H9 (cell line): ENCODE results near the gene BRCC3. TPM values are rescaled to one million over a fixed set of nuclear protein-coding genes. Genes with fewer than 3 reads are reported as not detected.

Experiments
- DNase-seq: peaks from one replicate; pipeline ENCODE4 v3.0.0-alpha.2; 2017
- H2AFZ ChIP-seq: one replicate; pipeline ENCODE4 v1.6.1; 2013; ENCODE audit warnings: mild to moderate bottlenecking, low read length, control low read depth, moderate library complexity
- H2AK5ac ChIP-seq: 2 replicates; pipeline ENCODE4 v1.6.1; 2013; ENCODE audit warnings: low read length, control low read depth, mixed read lengths; ENCODE audit not compliant: insufficient read length
- H2BK120ac ChIP-seq: one replicate; pipeline ENCODE4 v1.6.1; 2013; ENCODE audit warnings: low read depth, mild to moderate bottlenecking, low read length, control low read depth, inconsistent platforms; ENCODE audit not compliant: poor library complexity, severe bottlenecking
- H2BK12ac ChIP-seq: 2 replicates; pipeline ENCODE4 v1.6.1; 2013; ENCODE audit warnings: low read length, control low read depth, mixed read lengths, low read depth; ENCODE audit not compliant: insufficient read length
- H2BK15ac ChIP-seq: 2 replicates; pipeline ENCODE4 v1.6.1; 2013; ENCODE audit warnings: low read depth, low read length, control low read depth
- H2BK20ac ChIP-seq: one replicate; pipeline ENCODE4 v1.6.1; 2013; ENCODE audit warnings: low read depth, mild to moderate bottlenecking, low read length, control low read depth, inconsistent platforms; ENCODE audit not compliant: poor library complexity, severe bottlenecking
- H2BK5ac ChIP-seq: 2 replicates; pipeline ENCODE4 v1.6.1; 2013; ENCODE audit warnings: low read length, control low read depth, mixed read lengths; ENCODE audit not compliant: insufficient read length
- H3K14ac ChIP-seq: 2 replicates; pipeline ENCODE4 v1.6.1; 2013; ENCODE audit warnings: low read length, control low read depth; ENCODE audit not compliant: insufficient read depth
- H3K18ac ChIP-seq: 2 replicates; pipeline ENCODE4 v1.6.1; 2013; ENCODE audit warnings: low read depth, mild to moderate bottlenecking, mixed read lengths, low read length, control low read depth; ENCODE audit not compliant: insufficient read length
- H3K23ac ChIP-seq: 2 replicates; pipeline ENCODE4 v1.6.1; 2013; ENCODE audit warnings: low read length, control low read depth, mixed read lengths, low read depth; ENCODE audit not compliant: insufficient read length
- H3K23me2 ChIP-seq: 2 replicates; pipeline ENCODE4 v1.6.1; 2013; ENCODE audit warnings: low read depth, mild to moderate bottlenecking, mixed read lengths, low read length, control low read depth; ENCODE audit not compliant: insufficient read length, poor library complexity, severe bottlenecking
- H3K27ac ChIP-seq: 2 replicates; pipeline ENCODE4 v1.5.1; 2013; ENCODE audit warnings: low read length, control low read depth, mixed read lengths, low read depth; ENCODE audit not compliant: insufficient read length
- H3K27me3 ChIP-seq: 2 replicates; pipeline ENCODE4 v1.6.1; 2013; ENCODE audit warnings: low read length, control low read depth, inconsistent platforms; ENCODE audit not compliant: insufficient read depth
- H3K4ac ChIP-seq: 2 replicates; pipeline ENCODE4 v1.6.1; 2013; ENCODE audit warnings: low read depth, mild to moderate bottlenecking, control low read depth, inconsistent platforms, low read length, moderate library complexity
- H3K4me1 ChIP-seq: 2 replicates; pipeline ENCODE4 v1.6.1; 2013; ENCODE audit warnings: low read length, control low read depth, inconsistent platforms; ENCODE audit not compliant: insufficient read depth
- H3K4me2 ChIP-seq: 2 replicates; pipeline ENCODE4 v1.6.1; 2013; ENCODE audit warnings: low read length, control low read depth, mixed read lengths; ENCODE audit not compliant: insufficient read length, insufficient read depth
- H3K56ac ChIP-seq: 2 replicates; pipeline ENCODE4 v1.6.1; 2013; ENCODE audit warnings: low read depth, mild to moderate bottlenecking, mixed read lengths, low read length, control low read depth; ENCODE audit not compliant: insufficient read length
- H3K79me1 ChIP-seq: 2 replicates; pipeline ENCODE4 v1.6.1; 2013; ENCODE audit warnings: low read depth, mild to moderate bottlenecking, moderate library complexity, low read length, control low read depth, inconsistent platforms; ENCODE audit not compliant: insufficient read depth, poor library complexity, severe bottlenecking
- H3K79me2 ChIP-seq: 2 replicates; pipeline ENCODE4 v1.6.1; 2013; ENCODE audit warnings: low read length, control low read depth, inconsistent platforms; ENCODE audit not compliant: insufficient read depth
- H3K9ac ChIP-seq: 2 replicates; pipeline ENCODE4 v1.6.1; 2013; ENCODE audit warnings: low read length, control low read depth, mixed read lengths; ENCODE audit not compliant: insufficient read length; ENCODE audit errors: extremely low read depth
- H3K9me3 ChIP-seq: one replicate; pipeline ENCODE4 v1.6.1; 2013; ENCODE audit warnings: low read depth, low read length, inconsistent platforms; ENCODE audit not compliant: control insufficient read depth
- H3T11ph ChIP-seq: one replicate; pipeline ENCODE4 v1.6.1; 2013; ENCODE audit warnings: mild to moderate bottlenecking, low read length, control low read depth, inconsistent platforms
- H4K20me1 ChIP-seq: one replicate; pipeline ENCODE4 v1.6.1; 2013; ENCODE audit not compliant: control insufficient read depth, insufficient read length, insufficient read depth
- H4K5ac ChIP-seq: 2 replicates; pipeline ENCODE4 v1.6.1; 2013; ENCODE audit warnings: low read depth, mild to moderate bottlenecking, mixed read lengths, low read length, control low read depth; ENCODE audit not compliant: insufficient read length
- H4K8ac ChIP-seq: replicated peaks from 2 replicates; pipeline ENCODE4 v1.6.1; 2013; ENCODE audit warnings: low read length, control low read depth, mixed read lengths, low read depth; ENCODE audit not compliant: insufficient read length
- H4K91ac ChIP-seq: 2 replicates; pipeline ENCODE4 v1.6.1; 2013; ENCODE audit warnings: low read depth, mild to moderate bottlenecking, moderate library complexity, mixed read lengths, low read length, control low read depth; ENCODE audit not compliant: insufficient read length
- H3K27ac Mint-ChIP-seq, 3 experiments: 2 replicates in 2 of 3; 3 replicates in 1 of 3; pipeline ENCODE4 v1.8.0; 2020 to 2021; ENCODE audit warnings: mixed read lengths in 3 of 3, mild to moderate bottlenecking in 1 of 3, moderate library complexity in 1 of 3
- H3K27me3 Mint-ChIP-seq: 2 replicates; pipeline ENCODE4 v1.8.0; 2021; ENCODE audit warnings: low read depth, mild to moderate bottlenecking, moderate library complexity, mixed read lengths
- H3K36me3 Mint-ChIP-seq, 3 experiments: 2 replicates in 2 of 3; 3 replicates in 1 of 3; pipeline ENCODE4 v1.8.0; 2020 to 2021; ENCODE audit warnings: low read depth in 3 of 3, mixed read lengths in 3 of 3; ENCODE audit not compliant: insufficient read depth in 1 of 3
- H3K4me1 Mint-ChIP-seq, 2 experiments: 2 replicates each; pipeline ENCODE4 v1.8.0; 2020; ENCODE audit warnings: mixed read lengths in 2 of 2
- H3K4me3 Mint-ChIP-seq, 2 experiments: 2 replicates in 1 of 2; 3 replicates in 1 of 2; pipeline ENCODE4 v1.8.0; 2020 to 2021; ENCODE audit warnings: mild to moderate bottlenecking in 2 of 2, mixed read lengths in 2 of 2, moderate library complexity in 1 of 2
- H3K9me3 Mint-ChIP-seq, 2 experiments: 2 replicates in 1 of 2; 3 replicates in 1 of 2; pipeline ENCODE4 v1.8.0; 2020; ENCODE audit warnings: mild to moderate bottlenecking in 2 of 2, mixed read lengths in 2 of 2, moderate library complexity in 1 of 2
- CTCF ChIP-seq: fragments of 200-600 bp; sonication (generic); conservative IDR thresholded peaks from 3 replicates; pipeline ENCODE4 v1.8.0; 2021; ENCODE audit warnings: antibody characterized with exemption, mild to moderate bottlenecking
- WGBS: extraction: QIAGEN DNeasy Blood & Tissue Kit; methylation state at CpG from one replicate; pipeline ENCODE4 v1.1.7; 2013; ENCODE audit warnings: missing lambda C conversion rate, low lambda C conversion rate, mixed read lengths; ENCODE audit not compliant: insufficient read length; ENCODE audit errors: extremely low coverage; 5-methylcytosine and 5-hydroxymethylcytosine counted together
- long read RNA-seq: library from polyadenylated mRNA; unstranded; transcript quantifications from one replicate; pipeline ENCODE4 v2.0.0, GENCODE V29; 2020
- total RNA-seq: library from RNA; stranded (reverse); gene quantifications from 2 replicates; pipeline ENCODE4 v1.2.1, GENCODE V29; 2021

Gene BRCC3
- 27.3 and 29.1 TPM in 2 replicates for total RNA-seq
- long read RNA-seq, transcript BRCC3-208 (10 exons, 2,694 nt): major isoform, 107 of 160 reads
- long read RNA-seq, transcript BRCC3-201 (11 exons, 2,496 nt): minor isoform, 8 of 160 reads
- long read RNA-seq, partial matches to known transcripts: 8 of 160 reads
- long read RNA-seq, other reads (novel, unspliced or antisense): 33 of 160 reads

- Histone ChIP-seq H4K5ac (no peak within 1 kb of the TSS), H3T11ph (no peak within 1 kb of the TSS), H3K56ac (no peak within 1 kb of the TSS), H3K4me2 (peak within 1 kb of the TSS; percentile 88), H3K18ac (peak within 1 kb of the TSS; percentile 6), H3K27me3 (no peaks in the 10 kb centered on the region), H3K4ac (no peak within 1 kb of the TSS), H3K23me2 (peaks cover 5% of the 10 kb centered on the region), H3K23ac (no peak within 1 kb of the TSS), H3K79me2 (peaks cover 1% of the 10 kb centered on the region; the same call in 1 of the 2 replicates), H3K4me1 (no peaks in the 10 kb centered on the region), H4K20me1 (no peaks in the 10 kb centered on the region), H2AK5ac (no peak within 1 kb of the TSS), H4K8ac (no peak within 1 kb of the TSS), H3K79me1 (no peaks in the 10 kb centered on the region), H3K9me3 (peaks cover 41% of the 10 kb centered on the region), H3K14ac (peak within 1 kb of the TSS; percentile 33; the same call in 1 of the 2 replicates), H3K27ac (no peak within 1 kb of the TSS), H3K9ac (peak within 1 kb of the TSS; percentile 81), H2BK20ac (no peak within 1 kb of the TSS), H2BK15ac (no peak within 1 kb of the TSS), H2AFZ (peak within 1 kb of the TSS; percentile 59), H4K91ac (no peak within 1 kb of the TSS), H2BK120ac (no peak within 1 kb of the TSS), H2BK5ac (no peak within 1 kb of the TSS), H2BK12ac (no peak within 1 kb of the TSS)
- peak within 1 kb of the TSS; percentile 93 to 95 for H3K4me3 Mint-ChIP-seq
- H3K9me3 Mint-ChIP-seq: peaks cover 68 to 69% of the 10 kb centered on the region in 2 experiments
- peak; percentile 80 for DNase-seq
- no peaks in the 10 kb centered on the region for H3K27me3 Mint-ChIP-seq
- peaks cover 26 to 29% (median 27%) of the 10 kb centered on the region in 3 experiments for H3K36me3 Mint-ChIP-seq
- no peak for TF ChIP-seq CTCF
- peak within 1 kb of the TSS; percentile 87 to 97 (median 91); a peak in 6 of 7 replicates for H3K27ac Mint-ChIP-seq
- peaks cover 8 to 15% of the 10 kb centered on the region in 2 experiments; a peak in 2 of 4 replicates for H3K4me1 Mint-ChIP-seq
- WGBS: no CpG with 5 or more reads among the region's 81 CpGs
Observed at GRCh38 chrX:155070975-155071693, at the start of gene BRCC3, which contains the start of the genes CMC4 and MTCP1. Gene BRCC3, plus strand, starts transcription at chrX:155071508. Its CDS starts 20 bp downstream, at chrX:155071528. Gene CMC4, minus strand, starts transcription at chrX:155071136. Its CDS starts 7,113 bp downstream, at chrX:155064023. Gene MTCP1, minus strand, starts transcription at chrX:155071136. Its CDS starts 5,126 bp downstream, at chrX:155066010.
